HG03342 (cell line): ENCODE results near the gene MAMSTR.

ENCODE experiments used
- ATAC-seq: cut with Tn5 transposase; IDR thresholded peaks from one replicate; pipeline ENCODE4 v1.9.1; 2021; ENCODE audit warnings: mild to moderate bottlenecking, moderate library complexity; ENCODE audit not compliant: unreplicated experiment

MAMSTR gene

GRCh38 chr19:48668332-48668731 lies 51.2 kb downstream of the MAMSTR start:
- ATAC-seq: no peak

GRCh38 chr19:48665786-48666185 lies 53.7 kb downstream of the MAMSTR start:
- no peak for ATAC-seq

- no peak for ATAC-seq
Observed at GRCh38 chr19:48664476-48664875, 55.0 kb downstream of the MAMSTR start.

- no peak for ATAC-seq
Observed at GRCh38 chr19:48663667-48664066, 55.9 kb downstream of the MAMSTR start.
